Bladder microvascular endothelial cell (primary cell): Measurements from ENCODE around the gene GPR139. TPM values are rescaled to one million over a fixed set of nuclear protein-coding genes. Genes with fewer than 3 reads are reported as not detected.

ENCODE experiments used
- total RNA-seq: library from RNA; depleted of rRNA; stranded (reverse); fragments of >200 nt; gene quantifications from 2 replicates; pipeline ENCODE4 v1.2.3, GENCODE V29; 2014

GPR139 gene
- total RNA-seq = not detected in 2 replicates

GRCh38 chr16:20073203-20074098 lies at the start of gene GPR139:
Gene GPR139 (minus strand): TSS chr16:20073890. CDS start chr16:20073616, 274 bp downstream.

Other genes with a start within 250 kb of the GPR139 start
- gene GPRC5B, start 189.0 kb downstream of the GPR139 start, total RNA-seq = 39.2 and 195 TPM in 2 replicates